ENCODE measurements around the gene MASTL. TPM values are rescaled to one million over a fixed set of nuclear protein-coding genes. Genes with fewer than 3 reads are reported as not detected.
"Not testable (repeated sequence)": the region's sequence is repeated elsewhere in the genome, so short reads cannot be mapped to it uniquely, and the experiment has no call there.

MASTL gene
- total RNA-seq: 34.0 and 34.5 TPM in 2 replicates

DNA sequence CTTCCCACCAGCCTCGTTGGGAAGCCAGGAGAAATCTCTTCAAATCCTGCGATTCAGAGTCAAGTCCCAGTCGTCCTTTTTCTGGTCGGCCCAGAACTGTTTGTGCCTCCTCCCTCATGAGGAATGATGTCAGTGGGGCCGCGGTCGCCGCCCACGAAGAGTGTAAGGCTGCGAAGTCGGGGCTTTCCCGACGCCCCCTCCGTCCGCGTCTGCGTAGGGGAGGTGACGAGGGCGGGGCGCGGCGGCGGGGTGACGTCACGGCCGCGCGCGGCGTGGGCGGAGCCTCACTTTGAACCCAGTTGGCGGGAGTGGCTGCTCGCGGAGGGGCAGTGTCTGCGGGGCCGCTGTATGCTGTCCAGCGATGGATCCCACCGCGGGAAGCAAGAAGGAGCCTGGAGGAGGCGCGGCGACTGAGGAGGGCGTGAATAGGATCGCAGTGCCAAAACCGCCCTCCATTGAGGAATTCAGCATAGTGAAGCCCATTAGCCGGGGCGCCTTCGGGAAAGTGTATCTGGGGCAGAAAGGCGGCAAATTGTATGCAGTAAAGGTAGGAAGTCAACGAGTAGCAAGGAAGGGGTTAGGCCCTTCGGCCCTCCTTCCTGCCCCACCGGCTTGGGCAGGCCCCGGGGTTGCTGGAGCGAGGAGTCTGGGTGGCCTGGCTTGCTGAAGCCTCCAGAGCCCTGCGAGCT is at the start of gene MASTL:
MASTL (plus strand) TSS at position 287 of the 689 bp plus-strand sequence; CDS start at position 362, 75 bp downstream.
- DNase-seq: peak; percentile 99
- H3K27me3 Mint-ChIP-seq: no peaks in the 10 kb centered on the region
- peaks cover 34% of the 10 kb centered on the region for H3K4me1 Mint-ChIP-seq
- peaks cover 48% of the 10 kb centered on the region for H3K36me3 Mint-ChIP-seq (ENCODE audit: low read depth)
- H3K4me3 Mint-ChIP-seq: peak within 1 kb of the TSS; percentile 92
- intact Hi-C loops (cut with micrococcal nuclease): loop anchor here (1.0 to 10.0 kb wide), 8 partner anchors 54 to 1180 kb away; partner anchors contain the start of genes ABI1 and RAB18
- no peaks in the 10 kb centered on the region for H3K9me3 Mint-ChIP-seq
- peak within 1 kb of the TSS; percentile 100 for H3K27ac Mint-ChIP-seq

DNA sequence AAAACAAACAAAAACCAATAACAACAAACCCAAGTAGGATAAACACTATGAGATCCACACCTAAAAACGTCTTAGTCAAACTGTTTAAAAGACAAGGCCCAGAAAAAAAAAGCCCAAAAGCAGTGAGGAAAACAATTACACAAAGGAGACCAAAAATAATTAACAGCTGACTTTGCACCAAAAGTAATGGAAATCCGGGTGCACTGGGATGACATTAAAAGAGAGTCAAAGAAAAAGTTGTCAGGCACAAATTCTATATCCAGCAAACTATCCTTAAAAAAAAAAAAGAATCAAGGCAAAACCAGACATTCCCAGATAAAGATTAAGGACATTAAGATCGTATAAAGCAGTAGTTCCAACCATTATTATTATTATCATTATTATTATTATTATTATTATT is 47.0 kb upstream of the MASTL start:
- Mint-ChIP-seq H3K4me1 (peaks cover 17% of the 10 kb centered on the region), H3K27ac (no peak overlapping the region), H3K9me3 (peaks cover 6% of the 10 kb centered on the region), H3K36me3 (ENCODE audit: low read depth) (peaks cover 54% of the 10 kb centered on the region), H3K27me3 (no peaks in the 10 kb centered on the region), H3K4me3 (no peak overlapping the region)
- DNase-seq: no peak
- intact Hi-C loops (cut with micrococcal nuclease): no loop called here

DNA sequence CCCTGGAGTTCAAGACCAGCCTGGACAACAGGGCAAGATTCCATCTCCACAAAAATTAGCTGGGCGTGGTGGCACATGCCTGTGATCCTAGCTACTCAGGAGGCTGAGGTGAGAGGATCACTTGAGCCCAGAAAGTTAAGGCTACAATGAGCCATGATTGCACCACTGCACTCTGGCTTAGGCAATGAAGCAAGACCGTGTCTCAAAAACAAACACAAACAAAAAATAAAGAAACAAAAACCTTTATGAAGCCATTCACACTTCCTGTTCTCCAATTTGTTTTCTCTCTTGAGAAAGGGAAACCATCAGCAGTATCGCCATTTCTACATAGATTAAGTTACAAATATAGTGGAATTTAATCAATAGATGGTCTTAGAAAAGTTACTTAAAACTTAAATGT is 20.8 kb upstream of the MASTL start:
- peaks cover 56% of the 10 kb centered on the region for H3K36me3 Mint-ChIP-seq (ENCODE audit: low read depth)
- no peak for DNase-seq
- intact Hi-C loops (cut with micrococcal nuclease): no loop called here
- no peaks in the 10 kb centered on the region for H3K9me3 Mint-ChIP-seq
- H3K27me3 Mint-ChIP-seq: no peaks in the 10 kb centered on the region
- H3K4me3 Mint-ChIP-seq: no peak overlapping the region
- H3K27ac Mint-ChIP-seq: no peak overlapping the region
- H3K4me1 Mint-ChIP-seq: peaks cover 11% of the 10 kb centered on the region

DNA sequence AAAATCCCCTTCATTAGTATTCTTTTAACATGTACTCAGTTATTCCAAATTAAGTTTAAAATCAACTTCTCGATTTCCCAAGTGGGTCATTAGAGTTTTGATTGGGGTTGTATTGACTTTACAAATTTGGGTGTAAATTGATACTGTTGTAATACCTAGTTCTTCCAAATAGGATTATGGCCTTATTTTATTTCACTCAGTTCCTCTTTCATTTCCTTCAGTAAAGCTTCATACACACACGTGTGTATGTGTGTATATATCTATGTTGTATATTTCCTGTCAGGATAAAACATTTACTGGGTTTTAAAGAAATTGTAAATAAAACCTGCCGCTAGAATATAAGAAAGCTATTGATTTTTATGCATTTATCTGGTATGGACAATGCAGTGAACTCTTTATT is 16.9 kb upstream of the MASTL start:
- Mint-ChIP-seq H3K4me3 (no peak overlapping the region), H3K36me3 (ENCODE audit: low read depth) (peaks cover 48% of the 10 kb centered on the region), H3K9me3 (no peaks in the 10 kb centered on the region), H3K27ac (no peak overlapping the region), H3K27me3 (no peaks in the 10 kb centered on the region), H3K4me1 (peaks cover 7% of the 10 kb centered on the region)
- intact Hi-C loops (cut with micrococcal nuclease): no loop called here
- no peak for DNase-seq

DNA sequence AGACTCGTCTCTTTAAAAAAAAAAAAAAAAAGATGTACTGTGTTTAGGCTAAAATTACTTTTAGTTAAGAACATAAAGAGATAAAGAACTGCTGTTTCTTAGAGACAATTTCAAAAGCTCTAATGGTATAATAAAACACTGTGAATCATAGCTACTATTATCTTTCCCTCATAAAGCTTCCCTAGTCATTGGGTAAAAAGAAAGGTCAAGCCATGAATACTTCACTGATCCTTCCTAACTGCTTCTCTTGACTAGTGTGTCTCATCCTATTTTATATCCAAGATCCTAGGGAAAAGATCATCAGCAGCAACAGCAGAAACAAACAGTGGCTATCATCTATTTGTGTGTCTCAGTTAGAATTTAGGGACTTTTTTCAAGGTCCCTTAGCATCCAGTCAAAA is 11.5 kb upstream of the MASTL start:
- Mint-ChIP-seq H3K27me3 (no peaks in the 10 kb centered on the region), H3K27ac (no peak overlapping the region), H3K4me3 (no peak overlapping the region), H3K4me1 (peaks cover 23% of the 10 kb centered on the region), H3K36me3 (ENCODE audit: low read depth) (peaks cover 54% of the 10 kb centered on the region), H3K9me3 (no peaks in the 10 kb centered on the region)
- DNase-seq: no peak
- intact Hi-C loops (cut with micrococcal nuclease): no loop called here

DNA sequence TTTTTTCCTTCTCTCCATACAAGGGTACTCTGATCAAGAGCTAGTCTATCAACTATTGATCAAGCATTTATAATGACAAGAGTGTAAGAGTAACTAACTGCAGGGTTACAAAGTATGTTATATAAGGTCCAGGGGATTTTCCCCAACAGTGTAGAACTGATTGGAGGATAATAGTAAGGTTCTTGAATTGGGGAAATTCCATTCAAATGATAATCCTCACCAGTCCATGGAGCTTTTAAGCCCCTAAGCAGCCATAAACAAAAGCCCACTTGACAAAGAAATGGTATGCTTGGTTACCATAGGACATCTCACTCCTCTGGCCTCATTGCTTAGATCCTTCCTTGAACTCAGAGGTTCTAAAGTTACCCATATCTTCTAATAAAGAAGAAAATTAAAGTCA is 9.2 kb upstream of the MASTL start:
- Mint-ChIP-seq H3K27ac (peak overlapping the region; percentile 29), H3K36me3 (ENCODE audit: low read depth) (peaks cover 51% of the 10 kb centered on the region), H3K4me3 (no peak overlapping the region), H3K9me3 (no peaks in the 10 kb centered on the region), H3K4me1 (peaks cover 35% of the 10 kb centered on the region), H3K27me3 (no peaks in the 10 kb centered on the region)
- intact Hi-C loops (cut with micrococcal nuclease): no loop called here
- DNase-seq: no peak

DNA sequence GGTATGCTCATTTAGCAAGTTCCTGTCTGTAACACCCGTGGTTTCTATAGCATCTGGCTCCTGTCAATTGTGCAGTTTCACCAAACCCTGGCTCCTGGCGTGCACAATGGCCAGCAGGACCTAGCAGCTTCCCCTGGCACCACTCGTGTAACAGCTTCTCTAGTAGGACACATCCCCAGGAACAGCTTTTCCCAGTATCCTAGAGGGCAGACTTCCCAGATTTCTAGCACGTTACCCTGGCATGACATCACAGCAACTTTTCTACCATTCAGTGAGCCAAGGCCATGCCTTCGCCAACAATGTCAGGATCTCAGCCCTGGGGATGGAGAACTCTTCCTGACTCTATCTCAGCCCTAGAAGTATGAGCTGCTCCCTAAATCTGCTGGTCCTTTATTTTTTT is 7.5 kb upstream of the MASTL start:
- Mint-ChIP-seq H3K27ac (peak overlapping the region; percentile 74), H3K4me1 (peaks cover 44% of the 10 kb centered on the region), H3K9me3 (no peaks in the 10 kb centered on the region), H3K27me3 (no peaks in the 10 kb centered on the region), H3K4me3 (no peak overlapping the region), H3K36me3 (ENCODE audit: low read depth) (peaks cover 52% of the 10 kb centered on the region)
- no peak for DNase-seq
- intact Hi-C loops (cut with micrococcal nuclease): no loop called here

DNA sequence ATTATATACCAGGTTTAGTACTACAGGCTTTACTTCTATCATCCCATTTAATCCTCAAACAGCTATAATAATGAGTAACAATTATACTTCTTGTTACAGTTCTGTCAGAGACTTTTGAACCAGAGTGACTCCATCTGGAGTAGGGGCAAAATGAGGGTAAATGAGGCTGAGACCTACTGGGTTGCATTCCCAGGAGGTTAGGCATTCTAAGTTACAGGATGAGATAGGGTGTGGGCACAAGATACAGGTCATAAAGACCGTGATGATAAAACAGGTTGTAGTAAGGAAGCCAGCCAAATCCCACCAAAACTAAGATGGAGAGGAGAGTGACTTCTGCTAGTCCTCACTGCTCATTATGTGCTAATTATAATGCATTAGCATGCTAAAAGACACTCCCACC is 4.9 kb upstream of the MASTL start:
- H3K9me3 Mint-ChIP-seq: no peaks in the 10 kb centered on the region
- DNase-seq: no peak
- H3K4me1 Mint-ChIP-seq: peaks cover 45% of the 10 kb centered on the region
- peaks cover 52% of the 10 kb centered on the region for H3K36me3 Mint-ChIP-seq (ENCODE audit: low read depth)
- intact Hi-C loops (cut with micrococcal nuclease): loop anchor here (5.0 to 10.0 kb wide), 4 partner anchors 128 to 1185 kb away; partner anchors contain the start of gene APBB1IP
- peak overlapping the region; percentile 36 for H3K27ac Mint-ChIP-seq
- H3K4me3 Mint-ChIP-seq: peak overlapping the region; percentile 59
- H3K27me3 Mint-ChIP-seq: no peaks in the 10 kb centered on the region

DNA sequence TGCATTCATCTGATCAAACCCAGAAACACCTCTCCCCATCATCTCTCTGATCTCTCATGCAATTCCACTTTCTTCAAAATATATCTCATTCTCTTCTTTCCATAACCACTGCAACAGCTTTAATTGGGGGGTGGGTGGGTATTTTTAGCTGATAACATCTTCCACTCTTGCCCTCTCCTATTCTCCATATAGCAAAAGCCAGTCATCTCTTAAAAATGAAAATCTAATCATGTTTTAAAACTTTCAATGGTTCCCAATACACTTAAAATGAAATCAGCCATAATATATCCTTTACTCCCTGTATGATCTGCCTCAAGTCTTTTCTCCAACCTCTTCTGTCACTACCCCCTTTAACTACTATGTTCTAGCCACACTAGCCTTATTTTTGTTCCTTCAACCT is 2.5 kb upstream of the MASTL start:
- Mint-ChIP-seq H3K27me3 (no peaks in the 10 kb centered on the region), H3K9me3 (no peaks in the 10 kb centered on the region), H3K4me3 (peak overlapping the region; percentile 92), H3K27ac (peak overlapping the region; percentile 100), H3K36me3 (ENCODE audit: low read depth) (peaks cover 48% of the 10 kb centered on the region), H3K4me1 (peaks cover 37% of the 10 kb centered on the region)
- no peak for DNase-seq
- intact Hi-C loops (cut with micrococcal nuclease): loop anchor here (2.0 to 10.0 kb wide), 6 partner anchors 16 to 1182 kb away; partner anchors contain the start of gene APBB1IP

DNA sequence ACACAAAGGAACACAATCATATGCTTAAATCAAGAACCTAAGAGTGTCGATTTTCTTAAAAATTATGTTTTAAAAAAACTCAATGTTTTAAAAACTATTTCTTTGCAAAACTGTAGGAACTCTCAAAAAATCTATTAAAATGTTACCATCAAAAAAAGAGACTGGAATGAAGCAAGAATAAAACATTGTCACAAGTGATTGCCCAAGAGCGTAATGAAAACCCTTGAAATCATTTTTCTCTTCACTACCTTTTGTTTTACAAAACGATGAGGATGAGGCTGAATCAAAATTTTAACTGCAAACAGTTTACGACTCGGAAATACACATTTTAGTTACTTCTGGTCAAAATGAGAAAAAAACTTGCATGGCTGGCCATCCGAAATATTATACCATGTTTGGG is 1.8 kb upstream of the MASTL start:
- H3K4me3 Mint-ChIP-seq: peak overlapping the region; percentile 92
- H3K9me3 Mint-ChIP-seq: no peaks in the 10 kb centered on the region
- peaks cover 39% of the 10 kb centered on the region for H3K4me1 Mint-ChIP-seq
- peaks cover 49% of the 10 kb centered on the region for H3K36me3 Mint-ChIP-seq (ENCODE audit: low read depth)
- intact Hi-C loops (cut with micrococcal nuclease): loop anchor here (2.0 to 10.0 kb wide), 6 partner anchors 17 to 1181 kb away; partner anchors contain the start of gene APBB1IP
- DNase-seq: no peak
- H3K27ac Mint-ChIP-seq: peak overlapping the region; percentile 100
- H3K27me3 Mint-ChIP-seq: no peaks in the 10 kb centered on the region

DNA sequence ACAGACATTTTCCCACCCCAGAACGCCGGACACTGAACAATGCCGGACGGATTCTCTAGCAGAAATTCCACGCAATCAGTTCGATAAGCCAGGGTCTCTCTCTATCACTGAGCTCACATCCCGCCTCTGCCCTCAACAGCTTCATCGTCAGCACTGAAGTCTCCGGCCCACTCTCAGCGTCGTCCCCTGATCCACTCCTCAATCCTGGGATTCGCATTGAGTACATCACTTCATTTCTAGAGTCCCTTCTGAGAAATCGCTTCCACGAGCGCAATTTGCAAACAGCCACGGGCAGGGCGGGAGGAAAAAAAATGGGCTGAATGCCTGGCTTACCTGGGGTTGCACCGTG is 1.3 kb upstream of the MASTL start:
- intact Hi-C loops (cut with micrococcal nuclease): loop anchor here (1.0 to 10.0 kb wide), 8 partner anchors 17 to 1378 kb away; partner anchors contain the start of gene APBB1IP
- H3K27ac Mint-ChIP-seq: peak overlapping the region; percentile 100

DNA sequence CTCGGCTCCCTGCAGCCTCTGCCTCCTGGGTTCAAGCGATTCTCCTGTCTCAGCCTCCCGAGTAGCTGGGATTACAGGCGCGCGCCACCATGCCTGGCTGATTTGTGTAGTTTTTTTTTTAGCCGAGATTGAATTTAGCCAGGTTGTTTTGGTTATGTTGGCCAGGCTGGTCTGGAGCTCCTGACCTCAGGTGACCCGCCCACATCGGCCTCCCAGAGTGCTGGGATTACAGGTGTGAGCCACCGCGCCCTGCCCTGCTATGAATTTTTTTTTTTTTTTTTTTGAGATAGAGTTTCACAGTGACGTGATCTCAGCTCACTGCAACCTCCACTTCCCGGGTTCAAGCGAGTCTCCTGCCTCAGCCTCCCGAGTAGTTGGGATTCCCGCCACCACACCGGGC is 1.4 kb downstream of the MASTL start:
- peak overlapping the region; percentile 92 for H3K4me3 Mint-ChIP-seq
- peak; percentile 63 for DNase-seq
- H3K36me3 Mint-ChIP-seq (ENCODE audit: low read depth): peaks cover 53% of the 10 kb centered on the region
- H3K9me3 Mint-ChIP-seq, H3K27me3 Mint-ChIP-seq: not testable (repeated sequence)
- intact Hi-C loops (cut with micrococcal nuclease): loop anchor here (1.0 to 10.0 kb wide), 4 partner anchors 191 to 1178 kb away; no protein-coding TSS in a partner anchor
- H3K4me1 Mint-ChIP-seq: peaks cover 25% of the 10 kb centered on the region
- H3K27ac Mint-ChIP-seq: peak overlapping the region; percentile 100

More for the DNA sequence above, 1.3 kb upstream of the MASTL start:
- H3K4me3 Mint-ChIP-seq: peak overlapping the region; percentile 92
- H3K27me3 Mint-ChIP-seq: no peaks in the 10 kb centered on the region
- peaks cover 38% of the 10 kb centered on the region for H3K4me1 Mint-ChIP-seq
- no peaks in the 10 kb centered on the region for H3K9me3 Mint-ChIP-seq
- DNase-seq: no peak
- peaks cover 50% of the 10 kb centered on the region for H3K36me3 Mint-ChIP-seq (ENCODE audit: low read depth)

DNA sequence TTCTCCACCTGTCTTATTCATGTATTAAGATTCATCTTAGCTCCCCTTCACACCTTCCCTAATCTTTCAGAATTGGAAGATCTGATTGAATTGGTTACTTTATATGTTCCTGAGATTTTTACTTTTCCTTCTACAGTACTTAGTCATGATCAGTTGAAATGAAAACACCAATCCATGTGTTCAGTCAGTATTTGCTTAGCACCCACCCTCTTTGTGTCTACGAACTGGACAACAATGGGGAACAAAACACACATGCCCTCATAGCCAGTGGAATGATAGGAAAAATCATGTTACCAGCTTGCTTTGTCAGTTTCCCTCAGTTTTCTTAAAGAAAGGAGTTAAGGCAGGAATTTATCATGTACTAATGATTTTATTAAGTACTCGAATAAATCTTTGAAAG is 2.0 kb downstream of the MASTL start:
- Mint-ChIP-seq H3K27me3 (no peaks in the 10 kb centered on the region), H3K4me3 (peak overlapping the region; percentile 92), H3K27ac (peak overlapping the region; percentile 100), H3K36me3 (ENCODE audit: low read depth) (peaks cover 56% of the 10 kb centered on the region), H3K4me1 (peaks cover 23% of the 10 kb centered on the region), H3K9me3 (no peaks in the 10 kb centered on the region)
- intact Hi-C loops (cut with micrococcal nuclease): loop anchor here (5.0 to 10.0 kb wide), 3 partner anchors 190 to 1178 kb away; no protein-coding TSS in a partner anchor
- DNase-seq: peak; percentile 52

DNA sequence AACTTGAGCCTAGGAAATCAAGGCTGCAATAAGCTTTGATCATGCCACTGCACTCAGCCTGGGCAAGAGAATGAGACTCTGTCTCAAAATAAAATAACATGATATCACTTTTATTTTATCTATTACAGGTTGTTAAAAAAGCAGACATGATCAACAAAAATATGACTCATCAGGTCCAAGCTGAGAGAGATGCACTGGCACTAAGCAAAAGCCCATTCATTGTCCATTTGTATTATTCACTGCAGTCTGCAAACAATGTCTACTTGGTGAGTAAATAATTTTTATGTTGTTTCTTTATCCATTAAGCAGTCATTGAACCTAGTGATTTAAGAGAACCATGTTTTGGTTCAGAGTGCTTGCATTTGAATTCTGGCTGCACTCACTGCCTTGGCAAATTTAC is 3.3 kb downstream of the MASTL start:
- no peaks in the 10 kb centered on the region for H3K9me3 Mint-ChIP-seq
- H3K27ac Mint-ChIP-seq: peak overlapping the region; percentile 27
- peak; percentile 44 for DNase-seq
- peaks cover 13% of the 10 kb centered on the region for H3K4me1 Mint-ChIP-seq
- H3K36me3 Mint-ChIP-seq (ENCODE audit: low read depth): peaks cover 56% of the 10 kb centered on the region
- H3K4me3 Mint-ChIP-seq: peak overlapping the region; percentile 62
- intact Hi-C loops (cut with micrococcal nuclease): loop anchor here (5.0 to 10.0 kb wide), 3 partner anchors 189 to 1176 kb away; no protein-coding TSS in a partner anchor
- no peaks in the 10 kb centered on the region for H3K27me3 Mint-ChIP-seq

All from activated CD4-positive, alpha-beta T cell treated with anti-CD3 and anti-CD28 coated beads, Interleukin-2, amount 10 ng/mL, durations not matched to agents 24 days and 14 days (primary cell).